Endothelial cell of umbilical vein (primary cell): ENCODE measurements around the gene ATP9B. TPM values are rescaled to one million over a fixed set of nuclear protein-coding genes. Genes with fewer than 3 reads are reported as not detected.

Experiments used
- BruUV-seq: library from RNA; stranded (reverse); fragments of 400-500 nt; replicated peaks from 2 replicates; lab custom pipeline; 2021; lab: Mats Ljungman, UMichigan
- CTCF ChIA-PET: fragments of 300-600, 350-600 bp; sonication (Branson Sonifier 250); formaldehyde crosslinking; loops from one replicate; lab custom pipeline; 2021; ENCODE audit warnings: antibody characterized with exemption, inconsistent platforms; lab: Charles Lee
- POLR2A ChIA-PET: fragments of 300-600, 350-600 bp; sonication (Branson Sonifier 250); formaldehyde crosslinking; loops from one replicate; lab custom pipeline; 2021; ENCODE audit warnings: antibody characterized with exemption, inconsistent platforms; lab: Charles Lee
- DNase-seq: peaks from one replicate; pipeline ENCODE4 v3.0.0-alpha.2; 2011; ENCODE audit warnings: low read depth, low spot score
- FAIRE-seq: peaks from 2 replicates; lab custom pipeline; 2011; peaks lifted over from hg19 to GRCh38; lab: Jason Lieb, UNC
- H2AFZ ChIP-seq: 2 replicates; pipeline ENCODE4 v1.6.0; 2012; ENCODE audit warnings: low read depth, low read length, control low read depth, inconsistent platforms
- H3K27ac ChIP-seq: 2 replicates; pipeline ENCODE4 v1.5.1; 2011; ENCODE audit warnings: low read depth, mild to moderate bottlenecking, control low read depth, low read length, moderate library complexity; ENCODE audit not compliant: insufficient read depth
- H3K27me3 ChIP-seq, 2 experiments: 2 replicates each; pipeline versions ENCODE4 v1.6.0 to v1.6.1; 2011; ENCODE audit warnings: low read length in 2 of 2, mixed read lengths in 1 of 2; ENCODE audit not compliant: control insufficient read depth in 2 of 2, insufficient read depth in 2 of 2
- H3K36me3 ChIP-seq, 2 experiments: 2 replicates in 1 of 2; 3 replicates in 1 of 2; pipeline ENCODE4 v1.5.1; 2011; ENCODE audit warnings: low read length in 2 of 2, mild to moderate bottlenecking in 1 of 2, moderate library complexity in 1 of 2; ENCODE audit not compliant: control insufficient read depth in 2 of 2, insufficient read depth in 2 of 2; ENCODE audit errors: extremely low read depth in 1 of 2
- H3K4me1 ChIP-seq: 3 replicates; pipeline ENCODE4 v1.5.1; 2011; ENCODE audit warnings: mild to moderate bottlenecking, low read length; ENCODE audit not compliant: control insufficient read depth, insufficient read depth; ENCODE audit errors: extremely low read depth
- H3K4me2 ChIP-seq: 2 replicates; pipeline ENCODE4 v1.6.1; 2011; ENCODE audit warnings: low read length, control low read depth, mixed read lengths; ENCODE audit not compliant: insufficient read depth
- H3K4me3 ChIP-seq, 3 experiments: fragments of 200-600 bp in 1 of 3; sonication (generic), shearing (Covaris generic) in 1 of 3; replicated peaks in 1 of 3; 2 replicates each; pipeline ENCODE4 v1.5.1; 2011 to 2016; ENCODE audit warnings: control low read depth in 3 of 3, low read length in 3 of 3, mild to moderate bottlenecking in 2 of 3, inconsistent platforms in 1 of 3, low read depth in 1 of 3, moderate library complexity in 1 of 3; ENCODE audit not compliant: insufficient read depth in 1 of 3
- H3K79me2 ChIP-seq: 2 replicates; pipeline ENCODE4 v1.6.0; 2012; ENCODE audit warnings: low read length, inconsistent platforms; ENCODE audit not compliant: control insufficient read depth, insufficient read depth
- H3K9ac ChIP-seq: replicated peaks from 2 replicates; pipeline ENCODE3; 2011; ENCODE audit warnings: low read length, control low read depth; ENCODE audit not compliant: insufficient read depth; ENCODE audit errors: extremely low read depth
- H3K9me1 ChIP-seq: replicated peaks from 3 replicates; pipeline ENCODE4 v1.6.0; 2011; ENCODE audit warnings: mild to moderate bottlenecking, low read length; ENCODE audit not compliant: control insufficient read depth, insufficient read depth; ENCODE audit errors: extremely low read depth
- H3K9me3 ChIP-seq: replicated peaks from 2 replicates; pipeline ENCODE4 v1.5.1; 2012; ENCODE audit warnings: low read length, inconsistent platforms; ENCODE audit not compliant: control insufficient read depth, insufficient read depth
- H4K20me1 ChIP-seq: replicated peaks from 2 replicates; pipeline ENCODE3; 2011; ENCODE audit warnings: mild to moderate bottlenecking, low read length; ENCODE audit not compliant: control insufficient read depth, insufficient read depth; ENCODE audit errors: extremely low read depth
- CTCF ChIP-seq, 2 donors: IDR thresholded peaks; 1 replicate in 1 of 2; 2 replicates in 1 of 2; pipeline ENCODE4 v1.5.1; 2011; ENCODE audit warnings: low read length in 2 of 2, mild to moderate bottlenecking in 2 of 2, moderate library complexity in 2 of 2, control low read depth in 1 of 2, inconsistent platforms in 1 of 2, low read depth in 1 of 2; ENCODE audit not compliant: insufficient read depth in 1 of 2; ENCODE audit errors: extremely low read depth in 1 of 2
- EZH2 ChIP-seq: IDR thresholded peaks from 2 replicates; pipeline ENCODE4 v1.6.1; 2012; ENCODE audit warnings: borderline replicate concordance, low read depth, mild to moderate bottlenecking, moderate library complexity, low read length, inconsistent platforms; ENCODE audit not compliant: severe bottlenecking
- FOS ChIP-seq: IDR thresholded peaks from 2 replicates; pipeline ENCODE4 v1.6.1; 2011; ENCODE audit warnings: mild to moderate bottlenecking, low read length, moderate library complexity, borderline replicate concordance; ENCODE audit not compliant: insufficient read depth
- GATA2 ChIP-seq: IDR thresholded peaks from 2 replicates; pipeline ENCODE4 v1.7.0; 2011; ENCODE audit warnings: low read depth, mild to moderate bottlenecking, moderate library complexity, mixed read lengths, low read length; ENCODE audit not compliant: insufficient read length, insufficient read depth
- JUN ChIP-seq: IDR thresholded peaks from 2 replicates; pipeline ENCODE4 v1.6.1; 2011; ENCODE audit warnings: borderline replicate concordance, low read depth; ENCODE audit not compliant: insufficient read length, insufficient read depth
- MAX ChIP-seq: IDR thresholded peaks from 2 replicates; pipeline ENCODE4 v1.6.1; 2011; ENCODE audit not compliant: insufficient read depth, insufficient read length
- MYC ChIP-seq: IDR thresholded peaks from one replicate; pipeline ENCODE4 v1.6.1; 2011; ENCODE audit warnings: mild to moderate bottlenecking, low read depth, low read length
- POLR2A ChIP-seq: IDR thresholded peaks from 2 replicates; pipeline ENCODE4 v1.6.1; 2012; ENCODE audit warnings: low read depth, mild to moderate bottlenecking, control low read depth, low read length
- POLR2AphosphoS5 ChIP-seq: IDR thresholded peaks from 2 replicates; pipeline ENCODE4 v1.6.1; 2012; ENCODE audit warnings: low read depth, mild to moderate bottlenecking, control low read depth, low read length, moderate library complexity; ENCODE audit not compliant: insufficient read depth
- dilution Hi-C: fragments of 300-500 bp; cut with MboI; formaldehyde crosslinking; loops from one replicate; pipeline ENCODE4 v1.15.0; 2019; ENCODE audit warnings: low sequenced_read_pairs; ENCODE audit not compliant: extremely low pct_ligation_motif_present
- intact Hi-C: fragments of 100-400 bp; cut with micrococcal nuclease; formaldehyde crosslinking; loops from one replicate; pipeline ENCODE4 v1.10.0; 2022
- polyA plus RNA-seq, 4 experiments: library from polyadenylated mRNA; depleted of rRNA in 3 of 4; stranded (reverse) in 3 of 4; unstranded in 1 of 4; fragments of >200 nt; gene quantifications; 2 replicates each; pipeline versions ENCODE4 v1.2.1 to v1.2.3, GENCODE V29; 2011 to 2012; ENCODE audit warnings: missing spikeins in 1 of 4
- total RNA-seq: library from RNA; stranded (reverse); gene quantifications from 2 replicates; pipeline ENCODE4 v1.2.3, GENCODE V29; 2021

Gene ATP9B
- total and polyA plus RNA-seq, 2 donors (not counting 3 experiments of a cell fraction or from before 2014, with no cell fraction given), result 14.6 to 18.2 TPM

- Histone ChIP-seq H3K4me2 (no peak overlapping the region), H3K4me3 (no peak overlapping the region), H3K27ac (no peak overlapping the region), H3K4me1 (no peaks in the 10 kb centered on the region), H3K27me3 (no peaks in the 10 kb centered on the region), H3K79me2 (peaks cover 7% of the 10 kb centered on the region), H3K9me1 (no peaks in the 10 kb centered on the region), H2AFZ (no peak overlapping the region), H3K9ac (no peak overlapping the region), H3K9me3 (no peaks in the 10 kb centered on the region), H4K20me1 (no peaks in the 10 kb centered on the region), H3K36me3 (no peaks in the 10 kb centered on the region)
- FAIRE-seq (no peak), DNase-seq (no peak)
- ChIA-PET CTCF (no interaction called here), POLR2A (no interaction called here)
- dilution Hi-C loops (no loop called here), intact Hi-C loops (no loop called here)
- TF ChIP-seq GATA2 (no peak), POLR2A (no peak), JUN (no peak), POLR2AphosphoS5 (no peak), CTCF (IDR thresholded peaks at IDR 0.05; ENCODE audit: extremely low read depth in 1 of 2, insufficient read depth in 1 of 2, low read depth in 1 of 2, low read length in 2 of 2) (no peak), MYC (no peak), FOS (no peak), MAX (no peak), EZH2 (no peak)
- BruUV-seq, result no TSS peak
These were observed 33.7 kb downstream of the ATP9B start for GRCh38 chr18:79102886-79103285.
